HepG2 (cell line): Measurements from ENCODE around the gene GP2. TPM values are rescaled to one million over a fixed set of nuclear protein-coding genes. Genes with fewer than 3 reads are reported as not detected.

Source experiments
- ATAD3A ChIP-seq: sonication (generic); formaldehyde crosslinking; IDR thresholded peaks from 2 replicates; pipeline ENCODE4 v1.4.0; 2020; ENCODE audit warnings: missing genetic modification reagents
- CBFB ChIP-seq: sonication (generic); formaldehyde crosslinking; IDR thresholded peaks from 2 replicates; pipeline ENCODE4 v1.4.0; 2020; ENCODE audit warnings: missing genetic modification reagents
- FOSL1 ChIP-seq: sonication (generic); formaldehyde crosslinking; IDR thresholded peaks from 2 replicates; pipeline ENCODE4 v1.9.0; 2021; ENCODE audit warnings: missing genetic modification reagents, borderline replicate concordance
- HOXA3 ChIP-seq: sonication (generic); formaldehyde crosslinking; IDR thresholded peaks from 2 replicates; pipeline ENCODE4 v1.5.0; 2020; ENCODE audit warnings: missing genetic modification reagents
- ISX ChIP-seq: sonication (generic); formaldehyde crosslinking; conservative IDR thresholded peaks from 2 replicates; pipeline ENCODE4 v1.5.0; 2020; ENCODE audit warnings: missing genetic modification reagents
- PHB2 ChIP-seq: fragments of 450-650 bp; IDR thresholded peaks from 2 replicates; pipeline ENCODE4 v1.6.1; 2018; ENCODE audit not compliant: partially characterized antibody
- SMYD3 ChIP-seq: sonication (generic); formaldehyde crosslinking; IDR thresholded peaks from 2 replicates; pipeline ENCODE4 v1.8.1; 2023; ENCODE audit warnings: mild to moderate bottlenecking, missing genetic modification reagents
- ZNF10 ChIP-seq: sonication (generic); formaldehyde crosslinking; IDR thresholded peaks from 2 replicates; pipeline ENCODE4 v1.4.0; 2020; ENCODE audit warnings: mild to moderate bottlenecking, low read depth, missing genetic modification reagents, borderline replicate concordance
- ZNF282 ChIP-seq: fragments of 450-650 bp; IDR thresholded peaks from 2 replicates; pipeline ENCODE4 v1.6.1; 2018; ENCODE audit not compliant: partially characterized antibody
- ZNF333 ChIP-seq: sonication (generic); formaldehyde crosslinking; IDR thresholded peaks from 2 replicates; pipeline ENCODE4 v1.4.0; 2020; ENCODE audit warnings: mild to moderate bottlenecking, missing genetic modification reagents, borderline replicate concordance
- ZNF543 ChIP-seq: sonication (generic); formaldehyde crosslinking; IDR thresholded peaks from 2 replicates; pipeline ENCODE4 v1.4.0; 2020; ENCODE audit warnings: mild to moderate bottlenecking, missing genetic modification reagents
- ZNF570 ChIP-seq: sonication (generic); formaldehyde crosslinking; IDR thresholded peaks from 2 replicates; pipeline ENCODE4 v1.4.0; 2020; ENCODE audit warnings: mild to moderate bottlenecking, missing genetic modification reagents, borderline replicate concordance
- ZNF720 ChIP-seq: sonication (generic); formaldehyde crosslinking; IDR thresholded peaks from 2 replicates; pipeline ENCODE4 v1.4.0; 2020; ENCODE audit warnings: missing genetic modification reagents
- polyA plus RNA-seq, 8 experiments: library from polyadenylated mRNA; depleted of rRNA in 3 of 8; stranded (reverse) in 7 of 8; unstranded in 1 of 8; fragments of >200 nt; fragmentation: Illumina TruSeq in 4 of 8; extraction: Trizol in 4 of 8; gene quantifications; 2 replicates each; pipeline versions ENCODE4 v1.2.1 to v1.2.3, GENCODE V29; 2011 to 2016; ENCODE audit warnings: low read depth in 4 of 8, missing spikeins in 1 of 8, mixed read lengths in 1 of 8; ENCODE audit not compliant: insufficient read depth in 1 of 8
- total RNA-seq, 5 experiments: library from RNA; depleted of rRNA; stranded (reverse); fragments of >200 nt; fragmentation: Illumina TruSeq; extraction: Trizol; gene quantifications; 2 replicates each; pipeline ENCODE4 v1.2.3, GENCODE V29; 2016; ENCODE audit warnings: low read depth in 1 of 5
- TF ChIP-seq, protein P1 (sequence below): sonication (generic); formaldehyde crosslinking; IDR thresholded peaks from 2 replicates; pipeline ENCODE4 v1.4.0; 2020; ENCODE audit warnings: missing genetic modification reagents
- TF ChIP-seq, protein P2 (sequence below): sonication (generic); formaldehyde crosslinking; IDR thresholded peaks from 2 replicates; pipeline ENCODE4 v1.9.0; 2021; ENCODE audit warnings: missing genetic modification reagents, borderline replicate concordance
- TF ChIP-seq, protein P3 (sequence below): sonication (generic); formaldehyde crosslinking; IDR thresholded peaks from 2 replicates; pipeline ENCODE4 v1.5.1; 2020; ENCODE audit warnings: mild to moderate bottlenecking, missing genetic modification reagents, moderate library complexity
- TF ChIP-seq, protein P4 (sequence below): sonication (generic); formaldehyde crosslinking; IDR thresholded peaks from 2 replicates; pipeline ENCODE4 v1.8.1; 2023; ENCODE audit warnings: mild to moderate bottlenecking, inconsistent platforms, moderate library complexity, missing genetic modification reagents, borderline replicate concordance

GP2 gene
- total and polyA plus RNA-seq, 2 of the 13 experiments (the other 11 are each of a cell fraction or from before 2014, with no cell fraction given) = 0.15 to 0.69 TPM

DNA sequence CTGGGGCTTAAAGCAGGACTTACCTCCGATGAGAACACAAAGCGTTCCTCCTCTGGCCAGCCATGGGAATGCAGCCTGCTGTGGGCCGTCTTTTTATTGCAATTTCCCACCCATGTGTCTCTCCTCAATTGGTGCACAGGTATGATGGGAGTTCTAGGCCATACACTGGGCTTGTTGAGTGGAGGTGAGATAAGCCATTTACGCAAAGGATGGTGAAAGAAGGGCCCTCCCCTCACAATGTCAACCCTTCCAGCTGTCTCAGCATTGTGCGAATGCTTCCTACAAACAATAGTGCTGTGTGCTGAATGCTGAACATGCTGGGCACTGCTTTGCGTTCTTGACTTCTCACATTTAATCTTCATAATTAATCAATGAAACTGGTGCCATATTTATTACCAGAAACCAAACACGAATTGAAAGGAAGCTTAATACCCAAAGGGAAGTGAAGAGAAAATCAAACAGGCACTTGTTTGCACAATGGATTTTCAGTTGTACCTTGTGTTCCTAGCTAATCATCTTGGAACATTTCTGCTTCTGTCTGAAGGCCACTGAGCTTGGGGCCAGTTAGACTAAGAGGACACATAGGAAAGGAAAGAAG, at the start of gene GP2 (continued):
- TF ChIP-seq, protein P1, sequence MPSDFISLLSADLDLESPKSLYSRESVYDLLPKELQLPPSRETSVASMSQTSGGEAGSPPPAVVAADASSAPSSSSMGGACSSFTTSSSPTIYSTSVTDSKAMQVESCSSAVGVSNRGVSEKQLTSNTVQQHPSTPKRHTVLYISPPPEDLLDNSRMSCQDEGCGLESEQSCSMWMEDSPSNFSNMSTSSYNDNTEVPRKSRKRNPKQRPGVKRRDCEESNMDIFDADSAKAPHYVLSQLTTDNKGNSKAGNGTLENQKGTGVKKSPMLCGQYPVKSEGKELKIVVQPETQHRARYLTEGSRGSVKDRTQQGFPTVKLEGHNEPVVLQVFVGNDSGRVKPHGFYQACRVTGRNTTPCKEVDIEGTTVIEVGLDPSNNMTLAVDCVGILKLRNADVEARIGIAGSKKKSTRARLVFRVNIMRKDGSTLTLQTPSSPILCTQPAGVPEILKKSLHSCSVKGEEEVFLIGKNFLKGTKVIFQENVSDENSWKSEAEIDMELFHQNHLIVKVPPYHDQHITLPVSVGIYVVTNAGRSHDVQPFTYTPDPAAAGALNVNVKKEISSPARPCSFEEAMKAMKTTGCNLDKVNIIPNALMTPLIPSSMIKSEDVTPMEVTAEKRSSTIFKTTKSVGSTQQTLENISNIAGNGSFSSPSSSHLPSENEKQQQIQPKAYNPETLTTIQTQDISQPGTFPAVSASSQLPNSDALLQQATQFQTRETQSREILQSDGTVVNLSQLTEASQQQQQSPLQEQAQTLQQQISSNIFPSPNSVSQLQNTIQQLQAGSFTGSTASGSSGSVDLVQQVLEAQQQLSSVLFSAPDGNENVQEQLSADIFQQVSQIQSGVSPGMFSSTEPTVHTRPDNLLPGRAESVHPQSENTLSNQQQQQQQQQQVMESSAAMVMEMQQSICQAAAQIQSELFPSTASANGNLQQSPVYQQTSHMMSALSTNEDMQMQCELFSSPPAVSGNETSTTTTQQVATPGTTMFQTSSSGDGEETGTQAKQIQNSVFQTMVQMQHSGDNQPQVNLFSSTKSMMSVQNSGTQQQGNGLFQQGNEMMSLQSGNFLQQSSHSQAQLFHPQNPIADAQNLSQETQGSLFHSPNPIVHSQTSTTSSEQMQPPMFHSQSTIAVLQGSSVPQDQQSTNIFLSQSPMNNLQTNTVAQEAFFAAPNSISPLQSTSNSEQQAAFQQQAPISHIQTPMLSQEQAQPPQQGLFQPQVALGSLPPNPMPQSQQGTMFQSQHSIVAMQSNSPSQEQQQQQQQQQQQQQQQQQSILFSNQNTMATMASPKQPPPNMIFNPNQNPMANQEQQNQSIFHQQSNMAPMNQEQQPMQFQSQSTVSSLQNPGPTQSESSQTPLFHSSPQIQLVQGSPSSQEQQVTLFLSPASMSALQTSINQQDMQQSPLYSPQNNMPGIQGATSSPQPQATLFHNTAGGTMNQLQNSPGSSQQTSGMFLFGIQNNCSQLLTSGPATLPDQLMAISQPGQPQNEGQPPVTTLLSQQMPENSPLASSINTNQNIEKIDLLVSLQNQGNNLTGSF (CRISPR knock-in tag) = no peak
- TF ChIP-seq ZNF333 (CRISPR knock-in tag) (no peak), ZNF570 (no peak), ZNF10 (CRISPR knock-in tag) (no peak), HOXA3 (CRISPR knock-in tag) (no peak), ZNF282 (no peak), ZNF720 (CRISPR knock-in tag) (no peak), SMYD3 (CRISPR knock-in tag) (no peak), ZNF543 (no peak), PHB2 (no peak), CBFB (CRISPR knock-in tag) (no peak), FOSL1 (CRISPR knock-in tag) (no peak), ISX (no peak), ATAD3A (CRISPR knock-in tag) (no peak)
- TF ChIP-seq, protein P2, sequence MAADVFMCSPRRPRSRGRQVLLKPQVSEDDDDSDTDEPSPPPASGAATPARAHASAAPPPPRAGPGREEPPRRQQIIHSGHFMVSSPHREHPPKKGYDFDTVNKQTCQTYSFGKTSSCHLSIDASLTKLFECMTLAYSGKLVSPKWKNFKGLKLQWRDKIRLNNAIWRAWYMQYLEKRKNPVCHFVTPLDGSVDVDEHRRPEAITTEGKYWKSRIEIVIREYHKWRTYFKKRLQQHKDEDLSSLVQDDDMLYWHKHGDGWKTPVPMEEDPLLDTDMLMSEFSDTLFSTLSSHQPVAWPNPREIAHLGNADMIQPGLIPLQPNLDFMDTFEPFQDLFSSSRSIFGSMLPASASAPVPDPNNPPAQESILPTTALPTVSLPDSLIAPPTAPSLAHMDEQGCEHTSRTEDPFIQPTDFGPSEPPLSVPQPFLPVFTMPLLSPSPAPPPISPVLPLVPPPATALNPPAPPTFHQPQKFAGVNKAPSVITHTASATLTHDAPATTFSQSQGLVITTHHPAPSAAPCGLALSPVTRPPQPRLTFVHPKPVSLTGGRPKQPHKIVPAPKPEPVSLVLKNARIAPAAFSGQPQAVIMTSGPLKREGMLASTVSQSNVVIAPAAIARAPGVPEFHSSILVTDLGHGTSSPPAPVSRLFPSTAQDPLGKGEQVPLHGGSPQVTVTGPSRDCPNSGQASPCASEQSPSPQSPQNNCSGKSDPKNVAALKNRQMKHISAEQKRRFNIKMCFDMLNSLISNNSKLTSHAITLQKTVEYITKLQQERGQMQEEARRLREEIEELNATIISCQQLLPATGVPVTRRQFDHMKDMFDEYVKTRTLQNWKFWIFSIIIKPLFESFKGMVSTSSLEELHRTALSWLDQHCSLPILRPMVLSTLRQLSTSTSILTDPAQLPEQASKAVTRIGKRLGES (CRISPR knock-in tag) = no peak
- TF ChIP-seq, protein P3, sequence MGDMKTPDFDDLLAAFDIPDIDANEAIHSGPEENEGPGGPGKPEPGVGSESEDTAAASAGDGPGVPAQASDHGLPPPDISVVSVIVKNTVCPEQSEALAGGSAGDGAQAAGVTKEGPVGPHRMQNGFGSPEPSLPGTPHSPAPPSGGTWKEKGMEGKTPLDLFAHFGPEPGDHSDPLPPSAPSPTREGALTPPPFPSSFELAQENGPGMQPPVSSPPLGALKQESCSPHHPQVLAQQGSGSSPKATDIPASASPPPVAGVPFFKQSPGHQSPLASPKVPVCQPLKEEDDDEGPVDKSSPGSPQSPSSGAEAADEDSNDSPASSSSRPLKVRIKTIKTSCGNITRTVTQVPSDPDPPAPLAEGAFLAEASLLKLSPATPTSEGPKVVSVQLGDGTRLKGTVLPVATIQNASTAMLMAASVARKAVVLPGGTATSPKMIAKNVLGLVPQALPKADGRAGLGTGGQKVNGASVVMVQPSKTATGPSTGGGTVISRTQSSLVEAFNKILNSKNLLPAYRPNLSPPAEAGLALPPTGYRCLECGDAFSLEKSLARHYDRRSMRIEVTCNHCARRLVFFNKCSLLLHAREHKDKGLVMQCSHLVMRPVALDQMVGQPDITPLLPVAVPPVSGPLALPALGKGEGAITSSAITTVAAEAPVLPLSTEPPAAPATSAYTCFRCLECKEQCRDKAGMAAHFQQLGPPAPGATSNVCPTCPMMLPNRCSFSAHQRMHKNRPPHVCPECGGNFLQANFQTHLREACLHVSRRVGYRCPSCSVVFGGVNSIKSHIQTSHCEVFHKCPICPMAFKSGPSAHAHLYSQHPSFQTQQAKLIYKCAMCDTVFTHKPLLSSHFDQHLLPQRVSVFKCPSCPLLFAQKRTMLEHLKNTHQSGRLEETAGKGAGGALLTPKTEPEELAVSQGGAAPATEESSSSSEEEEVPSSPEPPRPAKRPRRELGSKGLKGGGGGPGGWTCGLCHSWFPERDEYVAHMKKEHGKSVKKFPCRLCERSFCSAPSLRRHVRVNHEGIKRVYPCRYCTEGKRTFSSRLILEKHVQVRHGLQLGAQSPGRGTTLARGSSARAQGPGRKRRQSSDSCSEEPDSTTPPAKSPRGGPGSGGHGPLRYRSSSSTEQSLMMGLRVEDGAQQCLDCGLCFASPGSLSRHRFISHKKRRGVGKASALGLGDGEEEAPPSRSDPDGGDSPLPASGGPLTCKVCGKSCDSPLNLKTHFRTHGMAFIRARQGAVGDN (CRISPR knock-in tag) = no peak
- TF ChIP-seq, protein P4, sequence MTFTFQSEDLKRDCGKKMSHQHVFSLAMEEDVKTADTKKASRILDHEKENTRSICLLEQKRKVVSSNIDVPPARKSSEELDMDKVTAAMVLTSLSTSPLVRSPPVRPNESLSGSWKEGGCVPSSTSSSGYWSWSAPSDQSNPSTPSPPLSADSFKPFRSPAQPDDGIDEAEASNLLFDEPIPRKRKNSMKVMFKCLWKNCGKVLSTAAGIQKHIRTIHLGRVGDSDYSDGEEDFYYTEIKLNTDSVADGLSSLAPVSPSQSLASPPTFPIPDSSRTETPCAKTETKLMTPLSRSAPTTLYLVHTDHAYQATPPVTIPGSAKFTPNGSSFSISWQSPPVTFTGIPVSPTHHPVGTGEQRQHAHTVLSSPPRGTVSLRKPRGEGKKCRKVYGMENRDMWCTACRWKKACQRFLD (CRISPR knock-in tag) = no peak
